Activated CD4-positive, alpha-beta T cell treated with anti-CD3 and anti-CD28 coated beads, Interleukin-10, Interleukin-2, amounts not matched to agents 100 ng/mL and 50 ng/mL, durations not matched to agents 16 hours and 8 hours (primary cell): ENCODE data around the gene HUNK.
"Not testable (repeated sequence)": the region's sequence is repeated elsewhere in the genome, so short reads cannot be mapped to it uniquely, and the experiment has no call there.

Source experiments
- DNase-seq: peaks from one replicate; pipeline ENCODE4 v3.0.0-alpha.2; 2020

The HUNK gene

DNA sequence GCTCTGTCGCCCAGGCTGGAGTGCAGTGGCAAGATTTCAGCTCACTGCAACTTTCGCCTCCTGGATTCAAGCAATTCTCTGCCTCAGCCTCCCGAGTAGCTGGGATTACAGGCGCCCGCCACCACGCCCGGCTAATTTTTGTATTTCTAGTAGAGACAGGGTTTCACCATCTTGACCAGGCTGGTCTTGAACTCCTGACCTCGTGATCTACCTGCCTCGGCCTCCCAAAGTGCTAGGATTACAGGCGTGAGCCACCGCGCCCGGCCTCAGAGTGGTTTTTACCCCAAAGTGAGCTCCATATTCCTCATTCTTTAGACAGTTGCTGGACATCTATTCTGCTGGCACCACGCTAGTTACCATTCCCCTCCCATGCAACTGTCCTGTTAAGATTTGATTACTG is 1.4 kb upstream of the HUNK start:
- DNase-seq, result not testable (repeated sequence)

- DNase-seq, result no peak
Measured at GRCh38 chr21:31872072-31872451, 758 bp upstream of the HUNK start.

- DNase-seq, result no peak
Measured at GRCh38 chr21:31873275-31873695, 465 bp downstream of the HUNK start.

GRCh38 chr21:31873696-31874599 is 1.1 kb downstream of the HUNK start:
- peak; percentile 52 for DNase-seq

DNA sequence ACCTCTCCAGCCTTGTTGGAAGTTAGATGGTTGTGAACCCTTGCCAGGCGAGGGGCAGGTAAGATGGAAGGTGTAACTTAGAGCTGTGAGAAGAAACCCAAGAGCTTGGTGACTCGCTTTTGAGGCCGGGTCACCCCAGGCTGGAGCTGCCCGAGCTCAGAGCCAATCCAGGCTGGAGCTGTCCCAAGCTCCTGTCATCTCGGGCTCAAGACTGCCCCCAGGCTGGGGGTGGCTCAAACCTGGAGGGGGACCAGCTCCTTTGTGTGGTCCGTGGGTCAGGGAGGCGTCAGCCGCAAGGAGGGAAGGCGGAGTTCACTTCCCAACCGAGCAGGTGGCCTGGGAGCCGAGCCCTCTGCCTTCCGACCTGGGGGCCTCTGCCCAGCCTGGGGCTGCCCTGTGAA is 2.0 kb downstream of the HUNK start:
- DNase-seq, result no peak

DNA sequence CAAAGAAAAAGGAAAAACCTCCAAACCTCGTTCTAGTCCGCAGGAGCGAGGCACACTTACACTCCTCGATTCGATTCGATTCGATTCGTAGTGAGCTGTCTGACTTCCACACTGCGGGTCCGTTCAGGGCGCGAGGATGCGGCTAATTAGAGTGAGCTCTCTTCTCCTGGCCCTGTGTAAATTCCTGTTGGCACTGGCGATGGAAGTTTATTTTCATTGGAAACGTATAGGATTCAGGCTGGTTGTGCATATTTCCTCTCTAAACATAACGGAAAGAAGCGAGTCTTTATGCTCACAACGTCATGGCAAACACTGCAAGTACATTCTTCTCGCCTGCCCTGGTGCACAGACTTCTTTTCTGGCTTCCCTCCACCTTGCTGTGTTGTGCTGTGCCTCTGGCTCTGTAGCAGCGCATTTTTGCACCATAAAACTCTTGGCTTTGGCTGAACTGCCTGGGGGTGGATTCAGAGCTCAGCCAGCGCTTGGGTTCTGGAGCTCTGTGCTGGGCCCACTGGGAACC is 2.7 kb downstream of the HUNK start:
- DNase-seq, result no peak

- no peak for DNase-seq
Measured at GRCh38 chr21:31877463-31877957, 4.7 kb downstream of the HUNK start.

GRCh38 chr21:31878831-31879230 is 6.0 kb downstream of the HUNK start:
- DNase-seq, result no peak

DNA sequence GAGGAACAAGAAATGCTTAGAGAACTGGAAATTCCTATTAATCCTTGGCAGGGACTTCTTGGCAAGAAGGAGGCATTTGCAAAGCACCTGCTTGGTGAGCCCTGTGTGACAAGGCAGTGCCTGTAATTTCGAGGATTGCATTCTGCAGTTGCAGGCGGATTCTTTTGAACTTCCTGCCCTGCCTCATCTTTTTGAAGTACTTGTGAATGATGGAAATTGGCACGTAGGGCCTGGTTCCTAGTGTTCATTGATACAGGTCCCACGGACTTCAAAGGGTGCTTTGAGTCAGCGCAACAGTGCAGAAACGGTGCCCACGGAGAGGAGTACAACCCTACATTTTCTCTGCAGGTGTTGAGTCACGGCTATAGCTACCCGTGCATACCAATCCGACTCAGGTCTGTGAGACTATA is 6.4 kb downstream of the HUNK start:
- no peak for DNase-seq

DNA sequence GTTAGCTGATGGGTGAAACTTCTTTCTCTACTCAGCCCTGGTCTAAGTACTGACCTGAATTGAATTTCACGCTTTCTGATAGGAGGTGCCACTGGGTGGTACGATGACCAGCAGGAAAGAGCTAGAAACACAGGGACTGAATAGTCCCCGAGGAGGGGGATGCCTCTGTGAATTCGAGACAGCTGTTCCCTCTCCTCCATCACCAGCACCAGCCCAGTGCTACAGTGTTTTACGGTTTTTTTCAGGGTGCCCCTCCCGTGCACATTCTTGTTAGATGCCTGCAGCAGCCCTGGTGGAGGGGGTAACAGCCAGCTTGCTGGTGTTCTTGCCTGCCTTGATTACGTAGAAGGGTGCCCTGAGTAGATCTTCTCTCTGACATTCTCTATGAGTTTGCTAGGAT is 7.1 kb downstream of the HUNK start:
- no peak for DNase-seq

- no peak for DNase-seq
Measured at GRCh38 chr21:31880816-31881215, 8.0 kb downstream of the HUNK start.

GRCh38 chr21:31882711-31883110 is 9.9 kb downstream of the HUNK start:
- no peak for DNase-seq

- no peak for DNase-seq
Measured at GRCh38 chr21:31885146-31885545, 12.3 kb downstream of the HUNK start.

DNA sequence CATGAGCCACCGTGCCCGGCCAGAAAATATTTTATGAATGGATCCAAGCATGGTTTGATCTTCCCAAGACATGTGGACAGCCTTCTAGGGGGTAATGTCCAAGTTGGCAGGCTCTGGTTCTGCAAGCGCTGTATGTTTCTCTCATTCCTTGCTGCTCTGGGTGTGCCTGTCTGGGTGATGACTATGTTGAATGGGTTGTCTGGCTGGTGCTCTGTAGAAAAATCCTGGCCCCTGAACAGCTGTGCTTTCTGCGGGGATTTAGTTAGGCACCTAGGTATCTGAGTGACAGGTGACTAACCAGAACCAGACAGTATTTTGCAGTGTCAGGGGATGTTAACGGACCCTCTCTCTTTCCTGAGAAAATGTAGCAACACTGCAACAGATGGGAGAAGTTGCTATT is 14.1 kb downstream of the HUNK start:
- DNase-seq, result no peak

DNA sequence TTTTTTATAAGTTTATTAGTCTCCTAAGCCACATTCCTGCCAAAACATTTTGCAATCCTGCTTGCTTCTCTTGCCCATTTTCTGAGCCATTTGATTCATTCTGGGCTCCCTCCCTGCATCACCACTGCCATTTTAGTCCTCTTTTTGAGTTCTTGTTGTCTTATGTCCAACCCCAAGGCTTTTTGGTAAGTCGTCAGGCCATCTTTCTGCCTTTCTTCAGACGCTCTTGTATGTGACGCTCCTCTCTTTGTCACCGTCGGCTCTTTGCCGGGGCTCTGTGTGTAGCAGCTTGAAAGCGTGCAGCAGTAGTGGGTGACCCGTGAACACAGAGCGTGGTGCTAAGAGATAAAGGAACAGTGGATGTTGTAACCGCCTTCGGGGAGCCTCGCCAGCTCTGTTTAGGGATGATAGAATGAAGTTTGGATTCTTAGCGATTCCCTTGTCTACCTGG is 14.6 kb downstream of the HUNK start:
- no peak for DNase-seq

DNA sequence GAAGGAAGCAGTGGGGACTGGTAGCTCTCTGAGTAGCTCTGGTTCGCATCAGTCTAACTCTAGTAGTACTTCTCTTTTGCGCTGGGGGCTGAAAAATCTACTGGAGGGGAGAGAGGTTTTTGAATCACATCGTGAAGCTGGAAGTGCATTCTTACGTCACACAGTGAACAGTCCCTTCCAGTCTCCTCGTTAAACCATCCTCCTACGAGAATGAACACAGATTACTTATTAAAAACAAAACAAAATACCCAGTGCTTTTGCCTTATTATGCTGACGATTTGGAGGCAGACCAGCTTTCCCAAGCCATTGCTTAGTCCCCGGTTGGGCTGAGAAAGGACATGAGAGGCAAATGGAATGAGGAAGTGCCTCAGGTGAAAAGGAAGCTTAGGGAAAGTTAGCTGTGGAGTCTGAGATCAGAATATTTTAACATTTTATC is 16.1 kb downstream of the HUNK start:
- DNase-seq, result no peak

- DNase-seq, result no peak
Measured at GRCh38 chr21:31889460-31889859, 16.6 kb downstream of the HUNK start.

DNA sequence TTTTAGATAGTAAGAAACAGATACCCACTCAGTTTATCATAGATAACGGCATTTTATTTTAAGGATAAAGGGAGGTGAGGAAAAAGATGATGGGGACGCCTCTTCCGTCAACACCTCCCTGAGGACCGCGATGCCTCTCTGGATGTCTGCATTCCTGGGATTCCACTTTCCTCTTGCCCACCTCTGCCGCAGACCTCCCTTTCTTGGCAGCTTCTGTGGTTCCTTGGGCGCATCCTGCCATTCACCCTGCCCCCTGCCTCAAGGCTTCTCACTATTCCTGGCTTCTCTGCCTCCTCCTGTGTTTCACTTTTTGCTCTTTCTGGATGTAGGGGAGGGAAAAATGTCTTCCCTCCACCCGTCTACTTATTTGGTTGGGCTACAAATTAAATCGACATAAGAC is 19.9 kb downstream of the HUNK start:
- no peak for DNase-seq

DNA sequence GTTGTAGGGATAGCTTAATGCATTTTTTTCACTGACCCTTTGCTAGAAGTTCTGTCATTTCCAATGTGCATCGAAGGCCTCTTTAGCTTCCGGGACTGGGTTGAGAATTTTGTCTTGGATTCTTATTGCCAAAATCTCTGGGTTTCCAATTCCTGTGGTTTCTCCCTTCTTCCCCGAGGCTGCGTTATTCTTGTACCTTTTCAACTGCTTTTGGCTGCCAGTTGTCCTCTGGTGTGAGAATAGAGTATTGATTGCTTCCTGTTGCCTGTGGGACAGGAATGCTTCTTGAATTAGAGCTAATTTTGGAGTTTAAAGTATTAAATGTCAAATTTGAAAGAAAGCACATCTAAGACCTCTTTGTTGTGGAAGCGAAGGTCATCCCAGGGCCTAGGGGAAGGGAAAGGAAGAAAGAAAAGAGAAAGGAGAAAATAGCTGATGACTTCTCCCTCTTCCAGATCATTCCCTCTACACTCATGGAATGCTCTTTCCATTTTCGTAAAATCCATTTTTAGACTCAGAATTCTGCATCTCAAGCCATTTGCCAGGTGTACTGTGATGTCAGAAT is 21.1 kb downstream of the HUNK start:
- no peak for DNase-seq

- no peak for DNase-seq
Measured at GRCh38 chr21:31894457-31894856, 21.6 kb downstream of the HUNK start.

GRCh38 chr21:31895077-31895835 is 22.4 kb downstream of the HUNK start:
- no peak for DNase-seq

GRCh38 chr21:31896019-31896418 is 23.2 kb downstream of the HUNK start:
- DNase-seq, result no peak

DNA sequence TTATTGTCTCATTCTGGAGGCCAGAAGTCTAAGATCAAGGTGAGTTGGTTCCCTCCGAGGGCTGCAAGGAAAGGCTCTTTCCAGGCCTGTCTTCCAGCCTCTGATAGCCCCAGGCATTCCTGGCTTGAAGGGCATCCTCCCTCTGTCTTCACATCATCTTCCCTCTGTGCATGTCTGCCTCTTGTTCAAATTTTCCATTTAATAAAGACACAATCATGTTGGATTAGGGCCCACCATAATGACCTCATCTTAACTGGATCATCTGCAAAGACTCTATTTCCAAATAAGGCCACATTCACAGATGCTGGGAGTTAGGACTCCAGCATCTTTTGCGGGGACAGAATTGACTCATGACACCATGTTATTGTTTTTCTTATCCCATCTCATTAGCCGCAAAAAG is 24.5 kb downstream of the HUNK start:
- DNase-seq, result no peak
